ENCODE data around the gene DEF6. TPM values are rescaled to one million over a fixed set of nuclear protein-coding genes. Genes with fewer than 3 reads are reported as not detected.

DEF6 gene
- total RNA-seq, 1 experiment from 2014 or later, result 5.6 TPM

DNA sequence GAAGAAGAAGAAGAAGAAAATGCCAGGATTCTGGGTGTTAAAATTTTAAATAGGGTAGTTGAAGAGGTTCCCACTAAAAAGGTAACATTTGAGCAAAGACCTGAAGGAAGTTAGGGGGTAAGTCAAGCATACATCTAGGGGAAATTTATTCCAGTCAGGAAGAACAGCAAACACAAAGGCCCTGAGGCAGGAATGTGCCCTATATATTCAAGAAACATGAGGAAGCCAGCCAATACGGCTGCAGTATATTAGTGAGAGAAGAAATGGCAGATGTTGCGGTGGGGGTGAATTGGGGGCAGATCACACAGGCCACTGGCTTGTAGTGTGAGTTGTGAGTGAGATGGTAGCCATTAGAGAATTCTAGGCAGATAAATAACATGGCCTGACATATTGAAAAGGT, 32.1 kb upstream of the DEF6 start:
- Mint-ChIP-seq H3K9me3 (no peaks in the 10 kb centered on the region), H3K27me3 (ENCODE audit: low read depth) (peaks cover 2% of the 10 kb centered on the region; the same call in 1 of the 2 replicates), H3K27ac (no peak overlapping the region), H3K4me1 (peaks cover 7 to 8% of the 10 kb centered on the region in 2 experiments), H3K36me3 (ENCODE audit: insufficient read depth in 1 of 3, low read depth in 3 of 3) (peaks cover 0 to 3% (median 2%) of the 10 kb centered on the region in 3 experiments; a peak in 2 of 7 replicates), H3K4me3 (no peak overlapping the region)
- no peak overlapping the region for H3K9ac ChIP-seq (ENCODE audit: extremely low read depth, insufficient read length, low read length)
- H3K56ac ChIP-seq (ENCODE audit: insufficient read length, low read depth, low read length), result no peak overlapping the region
- no peaks in the 10 kb centered on the region for H3K9me3 ChIP-seq (ENCODE audit: control insufficient read depth, low read depth, low read length)
- peaks cover 1% of the 10 kb centered on the region for H3K23me2 ChIP-seq (ENCODE audit: insufficient read length, low read depth, low read length, poor library complexity, severe bottlenecking)
- no peak overlapping the region for H3K4me2 ChIP-seq (ENCODE audit: insufficient read depth, insufficient read length, low read length)
- no peak overlapping the region for H4K91ac ChIP-seq (ENCODE audit: insufficient read length, low read depth, low read length)
- H3K14ac ChIP-seq (ENCODE audit: insufficient read depth, low read length), result no peak overlapping the region
- no peak for DNase-seq
- H4K5ac ChIP-seq (ENCODE audit: insufficient read length, low read depth, low read length), result no peak overlapping the region
- H3K4ac ChIP-seq (ENCODE audit: low read depth, low read length), result no peak overlapping the region
- H4K8ac ChIP-seq (replicated peaks; ENCODE audit: insufficient read length, low read depth, low read length), result no peak overlapping the region
- no peaks in the 10 kb centered on the region for H4K20me1 ChIP-seq (ENCODE audit: control insufficient read depth, insufficient read depth, insufficient read length)
- H3T11ph ChIP-seq (ENCODE audit: low read length), result no peak overlapping the region
- no peak overlapping the region for H2BK12ac ChIP-seq (ENCODE audit: insufficient read length, low read depth, low read length)
- no peak overlapping the region for H3K23ac ChIP-seq (ENCODE audit: insufficient read length, low read depth, low read length)
- no peaks in the 10 kb centered on the region for H3K79me1 ChIP-seq (ENCODE audit: insufficient read depth, low read depth, low read length, poor library complexity, severe bottlenecking)
- TF ChIP-seq, protein P1, sequence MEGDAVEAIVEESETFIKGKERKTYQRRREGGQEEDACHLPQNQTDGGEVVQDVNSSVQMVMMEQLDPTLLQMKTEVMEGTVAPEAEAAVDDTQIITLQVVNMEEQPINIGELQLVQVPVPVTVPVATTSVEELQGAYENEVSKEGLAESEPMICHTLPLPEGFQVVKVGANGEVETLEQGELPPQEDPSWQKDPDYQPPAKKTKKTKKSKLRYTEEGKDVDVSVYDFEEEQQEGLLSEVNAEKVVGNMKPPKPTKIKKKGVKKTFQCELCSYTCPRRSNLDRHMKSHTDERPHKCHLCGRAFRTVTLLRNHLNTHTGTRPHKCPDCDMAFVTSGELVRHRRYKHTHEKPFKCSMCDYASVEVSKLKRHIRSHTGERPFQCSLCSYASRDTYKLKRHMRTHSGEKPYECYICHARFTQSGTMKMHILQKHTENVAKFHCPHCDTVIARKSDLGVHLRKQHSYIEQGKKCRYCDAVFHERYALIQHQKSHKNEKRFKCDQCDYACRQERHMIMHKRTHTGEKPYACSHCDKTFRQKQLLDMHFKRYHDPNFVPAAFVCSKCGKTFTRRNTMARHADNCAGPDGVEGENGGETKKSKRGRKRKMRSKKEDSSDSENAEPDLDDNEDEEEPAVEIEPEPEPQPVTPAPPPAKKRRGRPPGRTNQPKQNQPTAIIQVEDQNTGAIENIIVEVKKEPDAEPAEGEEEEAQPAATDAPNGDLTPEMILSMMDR (conservative IDR thresholded peaks at IDR 0.05), result no peak
- no peak overlapping the region for H2BK120ac ChIP-seq (ENCODE audit: low read depth, low read length, poor library complexity, severe bottlenecking)
- H3K18ac ChIP-seq (ENCODE audit: insufficient read length, low read depth, low read length), result no peak overlapping the region
- H3K4me1 ChIP-seq (ENCODE audit: insufficient read depth, low read length), result no peaks in the 10 kb centered on the region; the same call in 1 of the 2 replicates
- H2AFZ ChIP-seq (ENCODE audit: low read length), result no peak overlapping the region
- H3K79me2 ChIP-seq (ENCODE audit: insufficient read depth, low read length), result no peaks in the 10 kb centered on the region
- H2BK20ac ChIP-seq (ENCODE audit: low read depth, low read length, poor library complexity, severe bottlenecking), result no peak overlapping the region
- no peaks in the 10 kb centered on the region for H3K27me3 ChIP-seq (ENCODE audit: insufficient read depth, low read length)
- no peak overlapping the region for H3K27ac ChIP-seq (ENCODE audit: insufficient read length, low read depth, low read length)
- no peak overlapping the region for H2BK15ac ChIP-seq (ENCODE audit: low read depth, low read length)
- no peak overlapping the region for H2BK5ac ChIP-seq (ENCODE audit: insufficient read length, low read length)
- WGBS (ENCODE audit: extremely low coverage, insufficient read length, low lambda C conversion rate), result no CpG with 5 or more reads among the region's 2 CpGs
- no peak overlapping the region for H2AK5ac ChIP-seq (ENCODE audit: insufficient read length, low read length)
